Neural cell (in vitro differentiated cells): Measurements from ENCODE around the gene CMYA5. TPM values are rescaled to one million over a fixed set of nuclear protein-coding genes. Genes with fewer than 3 reads are reported as not detected.

ENCODE experiments used
- H2AFZ ChIP-seq: fragments of 200-600, 300-800 bp; sonication (generic), shearing (Covaris generic); 2 replicates; pipeline ENCODE4 v1.6.0; 2014; ENCODE audit warnings: low read depth, mild to moderate bottlenecking, antibody characterized with exemption, low read length, moderate library complexity
- H3F3A ChIP-seq: fragments of 200-600 bp; shearing (Covaris generic); 2 replicates; pipeline ENCODE4 v1.6.1; 2016; ENCODE audit warnings: mild to moderate bottlenecking, moderate library complexity, mixed read lengths, antibody characterized with exemption, low read length; ENCODE audit not compliant: insufficient read depth, poor library complexity, severe bottlenecking
- H3K27ac ChIP-seq: fragments of 200-600, 300-800 bp; sonication (generic), shearing (Covaris generic); 2 replicates; pipeline ENCODE4 v1.5.1; 2014; ENCODE audit warnings: mild to moderate bottlenecking, low read length, moderate library complexity
- H3K27me3 ChIP-seq: fragments of 300-800, 200-600 bp; sonication (generic), shearing (Covaris generic); 2 replicates; pipeline ENCODE4 v1.6.0; 2014; ENCODE audit warnings: mild to moderate bottlenecking, low read depth, low read length, moderate library complexity; ENCODE audit not compliant: insufficient read depth
- H3K36me3 ChIP-seq: fragments of 300-800, 200-600 bp; sonication (generic), shearing (Covaris generic); 2 replicates; pipeline ENCODE4 v1.5.1; 2014; ENCODE audit warnings: mild to moderate bottlenecking, antibody characterized with exemption, low read length, moderate library complexity; ENCODE audit not compliant: insufficient read depth
- H3K4me2 ChIP-seq: fragments of 300-800, 200-600 bp; sonication (generic), shearing (Covaris generic); 2 replicates; pipeline ENCODE4 v1.6.0; 2014; ENCODE audit warnings: mild to moderate bottlenecking, low read length
- H3K4me3 ChIP-seq: fragments of 300-800, 200-600 bp; sonication (generic), shearing (Covaris generic); 2 replicates; pipeline ENCODE4 v1.5.1; 2014; ENCODE audit warnings: mild to moderate bottlenecking, low read length, moderate library complexity
- H3K79me2 ChIP-seq: fragments of 200-600 bp; shearing (Covaris generic); replicated peaks from 2 replicates; pipeline ENCODE4 v1.6.0; 2014; ENCODE audit warnings: mild to moderate bottlenecking, low read length, moderate library complexity; ENCODE audit not compliant: insufficient read depth
- H3K9ac ChIP-seq: fragments of 300-800, 200-600 bp; sonication (generic), shearing (Covaris generic); 2 replicates; pipeline ENCODE4 v1.6.1; 2016; ENCODE audit warnings: mild to moderate bottlenecking, low read length, mixed read lengths
- H3K9me2 ChIP-seq: fragments of 200-600 bp; shearing (Covaris generic); 2 replicates; pipeline ENCODE4 v1.6.1; 2016; ENCODE audit warnings: mild to moderate bottlenecking, low read length, mixed read lengths; ENCODE audit not compliant: insufficient read depth
- H3K9me3 ChIP-seq: fragments of 200-600, 300-800 bp; sonication (generic), shearing (Covaris generic); 2 replicates; pipeline ENCODE4 v1.6.1; 2016; ENCODE audit warnings: mild to moderate bottlenecking, mixed run types, low read length, moderate library complexity, mixed read lengths
- H4K20me1 ChIP-seq: fragments of 200-600 bp; shearing (Covaris generic); 2 replicates; pipeline ENCODE4 v1.6.1; 2016; ENCODE audit warnings: mild to moderate bottlenecking, mixed run types; ENCODE audit not compliant: insufficient read depth
- CTCF ChIP-seq: fragments of 450-650 bp; IDR thresholded peaks from 2 replicates; pipeline ENCODE4 v1.5.1; 2014; ENCODE audit warnings: antibody characterized with exemption, mild to moderate bottlenecking, moderate library complexity; ENCODE audit not compliant: poor library complexity, severe bottlenecking
- EP300 ChIP-seq: fragments of 450-650 bp; conservative IDR thresholded peaks from 2 replicates; pipeline ENCODE4 v1.6.1; 2014; ENCODE audit warnings: antibody characterized with exemption, mild to moderate bottlenecking, moderate library complexity; ENCODE audit not compliant: poor library complexity, severe bottlenecking
- EZH2 ChIP-seq: fragments of 200-600, 300-800 bp; shearing (Covaris generic), sonication (generic); IDR thresholded peaks from 2 replicates; pipeline ENCODE4 v1.6.1; 2014; ENCODE audit warnings: antibody characterized with exemption, low read length, borderline replicate concordance, mild to moderate bottlenecking; ENCODE audit not compliant: insufficient read depth, poor library complexity, severe bottlenecking
- MXI1 ChIP-seq: fragments of 450-650 bp; conservative IDR thresholded peaks from 2 replicates; pipeline ENCODE4 v1.6.1; 2014; ENCODE audit warnings: antibody characterized with exemption, mild to moderate bottlenecking; ENCODE audit not compliant: poor library complexity, severe bottlenecking
- POLR2AphosphoS5 ChIP-seq: IDR thresholded peaks from 2 replicates; pipeline ENCODE4 v1.6.1; 2012
- RAD21 ChIP-seq: fragments of 450-650 bp; conservative IDR thresholded peaks from 2 replicates; pipeline ENCODE4 v1.6.1; 2014; ENCODE audit warnings: antibody characterized with exemption, mild to moderate bottlenecking, moderate library complexity
- REST ChIP-seq: IDR thresholded peaks from 2 replicates; pipeline ENCODE4 v1.6.1; 2012; ENCODE audit warnings: borderline replicate concordance
- SMC3 ChIP-seq: fragments of 450-650 bp; conservative IDR thresholded peaks from 2 replicates; pipeline ENCODE4 v1.6.1; 2014; ENCODE audit warnings: antibody characterized with exemption, mild to moderate bottlenecking, moderate library complexity; ENCODE audit not compliant: poor library complexity
- TAF1 ChIP-seq: IDR thresholded peaks from 2 replicates; pipeline ENCODE4 v1.6.1; 2012; ENCODE audit warnings: low read depth
- polyA plus RNA-seq: library from polyadenylated mRNA; depleted of rRNA; stranded (reverse); fragments of >200 nt; gene quantifications from 2 replicates; pipeline ENCODE4 v1.2.3, GENCODE V29; 2014

CMYA5 gene
- polyA plus RNA-seq, 1 donor from 2014 or later: 0.30 TPM

- no peaks in the 10 kb centered on the region for H3K9me3 ChIP-seq
- no peaks in the 10 kb centered on the region for H3K36me3 ChIP-seq
- H3K27ac ChIP-seq: no peak overlapping the region
- TF ChIP-seq POLR2AphosphoS5 (no peak), TAF1 (no peak), SMC3 (no peak), REST (no peak), RAD21 (no peak), EP300 (no peak), MXI1 (no peak), CTCF (no peak), EZH2 (no peak)
- H3K4me3 ChIP-seq: no peak overlapping the region
- H3K9me2 ChIP-seq: no peaks in the 10 kb centered on the region
- no peak overlapping the region for H3K4me2 ChIP-seq
- no peaks in the 10 kb centered on the region for H3K79me2 ChIP-seq
- no peak overlapping the region for H2AFZ ChIP-seq
- no peaks in the 10 kb centered on the region for H3K27me3 ChIP-seq
- H3F3A ChIP-seq: no peaks in the 10 kb centered on the region
- no peaks in the 10 kb centered on the region for H4K20me1 ChIP-seq
- no peak overlapping the region for H3K9ac ChIP-seq
These were observed 148.3 kb downstream of the CMYA5 start for GRCh38 chr5:79837761-79838551.

- Histone ChIP-seq H3K4me3 (no peak overlapping the region), H3K27ac (no peak overlapping the region), H3K27me3 (no peaks in the 10 kb centered on the region)
These were observed 150.7 kb downstream of the CMYA5 start for GRCh38 chr5:79840084-79840990.

More at GRCh38 chr5:79840084-79840990, 150.7 kb downstream of the CMYA5 start:
- Histone ChIP-seq H3F3A (no peaks in the 10 kb centered on the region), H4K20me1 (no peaks in the 10 kb centered on the region), H3K79me2 (no peaks in the 10 kb centered on the region), H3K9me3 (no peaks in the 10 kb centered on the region), H3K36me3 (no peaks in the 10 kb centered on the region), H2AFZ (no peak overlapping the region), H3K9me2 (no peaks in the 10 kb centered on the region), H3K4me2 (no peak overlapping the region), H3K9ac (no peak overlapping the region)
- TF ChIP-seq POLR2AphosphoS5 (no peak), REST (no peak), EZH2 (no peak), CTCF (no peak), RAD21 (no peak), EP300 (no peak), SMC3 (no peak), TAF1 (no peak), MXI1 (no peak)
